ENCODE measurements around the gene CHPT1.
"Not testable (repeated sequence)": the region's sequence is repeated elsewhere in the genome, so short reads cannot be mapped to it uniquely, and the experiment has no call there.

CHPT1 gene

GRCh38 chr12:101697197-101697929, at the start of gene CHPT1:
TSS of gene CHPT1 (plus strand) at chr12:101697640. CDS start at chr12:101697862, 222 bp downstream.
- peak; percentile 93 for DNase-seq

- no peak for DNase-seq
These were observed 49.7 kb upstream of the CHPT1 start for GRCh38 chr12:101647711-101648110.

GRCh38 chr12:101648195-101648594, 49.2 kb upstream of the CHPT1 start:
- no peak for DNase-seq

- DNase-seq = peak; percentile 34
These were observed 46.9 kb upstream of the CHPT1 start for GRCh38 chr12:101650346-101651117.

DNA sequence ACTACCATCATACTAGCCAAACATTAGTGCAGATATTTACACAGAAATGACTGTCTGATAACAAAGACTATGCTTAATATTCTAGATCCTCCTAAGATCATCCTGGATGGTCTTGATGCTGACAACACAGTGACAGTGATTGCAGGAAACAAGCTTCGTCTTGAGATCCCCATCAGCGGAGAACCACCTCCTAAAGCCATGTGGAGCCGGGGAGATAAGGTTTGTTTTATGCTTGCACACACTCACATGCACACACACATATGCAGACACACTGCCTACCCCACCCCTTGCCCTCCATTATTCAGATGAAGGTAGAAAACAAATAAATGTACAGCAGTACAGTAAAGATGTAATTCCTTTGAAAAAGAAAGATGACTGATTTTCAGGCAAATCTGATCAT, 44.4 kb upstream of the CHPT1 start:
- DNase-seq = no peak

GRCh38 chr12:101653503-101653902, 43.9 kb upstream of the CHPT1 start:
- no peak for DNase-seq

DNA sequence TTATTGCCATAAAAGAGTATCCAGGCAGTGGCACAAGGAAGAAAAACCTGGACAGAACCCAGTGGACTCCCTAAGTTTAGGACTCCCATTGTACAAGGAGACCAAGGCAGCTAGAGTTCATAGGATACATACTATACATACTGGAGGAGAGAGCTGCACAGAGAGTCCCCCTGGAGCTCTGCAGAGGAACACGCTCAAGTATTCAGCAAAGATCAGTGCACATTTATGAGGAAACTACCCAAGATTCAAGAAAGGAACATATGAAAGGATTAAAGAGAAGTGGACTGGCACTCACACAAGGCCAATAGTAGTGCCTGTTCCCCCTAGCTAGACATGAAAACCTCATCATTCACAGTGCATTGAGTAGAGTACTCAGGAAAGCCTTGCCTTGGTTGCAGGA, 43.0 kb upstream of the CHPT1 start:
- DNase-seq = no peak

GRCh38 chr12:101655393-101655792, 42.0 kb upstream of the CHPT1 start:
- DNase-seq = no peak

DNA sequence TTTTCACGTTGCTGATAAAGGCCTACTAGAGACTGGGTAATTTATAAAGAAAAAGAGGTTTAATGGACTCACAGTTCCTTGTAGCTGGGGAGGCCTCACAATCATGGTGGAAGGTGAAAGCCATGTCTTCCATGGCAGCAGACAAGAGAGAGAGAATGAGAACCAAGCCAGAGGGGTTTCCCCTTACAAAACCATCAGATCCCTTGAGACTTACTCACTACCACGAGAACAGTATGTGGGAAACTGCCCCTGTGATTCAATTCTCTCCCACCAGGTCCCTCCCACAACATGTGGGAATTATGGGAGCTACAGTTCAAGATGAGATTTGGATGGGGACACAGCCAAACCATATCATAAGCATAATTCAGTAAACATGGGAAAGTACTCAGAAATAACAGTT, 36.8 kb upstream of the CHPT1 start:
- DNase-seq = not testable (repeated sequence)

GRCh38 chr12:101663298-101663697, 34.1 kb upstream of the CHPT1 start:
- no peak for DNase-seq

- no peak for DNase-seq
These were observed 32.4 kb upstream of the CHPT1 start for GRCh38 chr12:101664992-101665391.

DNA sequence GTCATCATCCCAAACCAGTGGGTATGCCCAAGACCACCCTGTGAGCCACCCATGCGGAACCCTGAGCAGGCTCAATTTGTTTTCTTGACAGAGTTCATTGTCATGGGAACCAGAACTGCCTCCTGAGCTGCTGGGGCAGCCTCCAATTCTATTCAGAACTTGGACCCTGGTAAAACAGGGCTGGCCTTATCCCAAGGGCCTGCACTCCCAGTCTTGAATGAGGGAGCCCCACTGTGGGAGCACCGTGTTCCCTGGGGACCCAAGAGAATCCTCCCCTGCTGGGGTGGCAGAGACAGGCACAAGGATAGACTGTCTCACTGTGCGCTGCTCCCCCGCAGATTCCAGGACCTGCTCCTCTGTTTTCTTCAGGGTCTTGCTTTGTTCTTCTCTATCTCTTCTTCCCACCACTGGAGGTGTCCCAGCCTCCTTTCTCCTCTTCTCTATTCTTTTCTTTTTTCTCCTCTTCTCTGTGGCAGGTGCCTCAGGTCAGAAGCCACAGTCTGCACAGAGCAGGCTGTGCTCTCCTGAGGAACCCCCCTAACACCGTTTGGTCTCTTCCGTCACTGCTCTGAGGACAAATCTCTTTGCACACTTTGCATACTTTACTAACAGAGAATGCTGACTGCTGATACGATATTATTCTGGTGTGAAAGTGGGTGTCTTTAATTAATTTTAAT, 31.2 kb upstream of the CHPT1 start:
- no peak for DNase-seq

- DNase-seq = no peak
These were observed 29.8 kb upstream of the CHPT1 start for GRCh38 chr12:101667591-101667990.

DNA sequence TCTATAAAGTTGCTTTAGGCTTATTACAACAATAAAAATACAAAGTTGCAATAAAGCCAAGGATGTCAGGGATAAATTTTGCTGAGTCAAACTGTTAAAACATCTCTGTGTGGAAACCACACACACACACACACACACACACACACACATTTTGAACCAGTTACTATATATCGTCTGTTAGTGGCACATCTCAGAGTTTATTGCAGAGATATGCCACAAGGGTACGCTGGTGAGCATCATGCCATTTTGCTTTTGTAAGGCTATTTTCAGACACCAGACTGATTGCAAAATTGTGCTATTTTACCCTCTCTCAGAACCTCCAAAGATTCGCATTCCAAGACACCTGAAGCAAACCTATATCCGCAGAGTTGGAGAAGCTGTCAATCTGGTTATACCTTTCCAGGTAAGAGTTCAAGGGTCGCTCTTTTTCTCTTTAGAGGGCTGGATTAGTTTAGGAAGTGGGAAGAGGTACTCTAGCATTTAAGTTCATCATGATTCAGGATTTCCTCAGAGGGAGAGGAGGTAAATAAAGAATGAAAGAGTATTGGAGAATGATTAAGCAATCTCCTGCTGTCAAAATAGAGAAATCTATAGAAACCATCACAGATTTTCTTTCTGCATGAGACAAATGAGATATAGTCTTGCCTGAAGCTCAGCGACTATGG, 27.3 kb upstream of the CHPT1 start:
- DNase-seq = peak; percentile 46

- no peak for DNase-seq
These were observed 26.2 kb upstream of the CHPT1 start for GRCh38 chr12:101671157-101671791.

- DNase-seq = no peak
These were observed 25.6 kb upstream of the CHPT1 start for GRCh38 chr12:101671833-101672232.

GRCh38 chr12:101675555-101675954, 21.9 kb upstream of the CHPT1 start:
- no peak for DNase-seq

DNA sequence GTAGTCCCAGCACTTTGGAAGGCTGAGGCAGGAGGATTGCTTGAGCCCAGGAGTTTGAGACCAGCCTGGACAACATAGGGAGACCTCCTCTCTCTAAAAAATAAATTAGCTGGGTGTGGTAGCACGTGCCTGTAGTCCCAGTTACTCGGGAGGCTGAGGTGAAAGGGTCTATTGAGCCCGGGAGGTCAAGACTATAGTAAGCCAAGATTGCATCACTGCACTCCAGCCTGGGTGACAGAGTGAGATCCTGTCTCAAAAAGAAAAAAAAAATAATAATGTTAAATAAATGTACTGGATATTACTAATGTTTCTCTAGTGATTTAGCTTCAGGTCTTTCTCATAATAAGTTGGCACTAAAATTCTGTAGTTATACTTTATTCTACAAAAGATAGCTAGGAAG, 20.9 kb upstream of the CHPT1 start:
- not testable (repeated sequence) for DNase-seq

GRCh38 chr12:101678081-101678480, 19.4 kb upstream of the CHPT1 start:
- DNase-seq = peak; percentile 34

GRCh38 chr12:101680240-101680639, 17.2 kb upstream of the CHPT1 start:
- DNase-seq = no peak

GRCh38 chr12:101680647-101681046, 16.8 kb upstream of the CHPT1 start:
- no peak for DNase-seq

GRCh38 chr12:101681627-101682026, 15.8 kb upstream of the CHPT1 start:
- peak; percentile 35 for DNase-seq

DNA sequence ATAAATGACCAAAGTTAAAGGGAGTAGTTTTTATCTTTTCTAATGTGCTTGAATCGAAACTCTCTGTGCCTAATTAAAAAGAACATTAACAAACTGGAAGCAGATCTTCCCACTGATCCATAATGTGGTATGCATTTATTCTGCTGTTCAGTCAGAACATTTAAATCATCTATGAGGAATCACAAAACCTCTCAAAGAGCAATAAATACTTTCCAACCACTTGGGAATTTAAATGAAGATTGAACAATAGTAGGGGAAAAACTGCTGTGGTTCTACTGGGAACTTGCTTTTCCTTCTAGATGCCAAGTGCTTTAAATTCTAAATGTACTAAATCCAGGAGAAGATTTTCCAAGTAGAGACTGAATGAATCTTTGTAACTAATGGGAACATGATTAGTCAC, 12.3 kb upstream of the CHPT1 start:
- DNase-seq = no peak

Measured in NCI-H82 (cell line).